ENCODE data around the gene P2RY11.

- TF ChIP-seq CTCF (IDR thresholded peaks at IDR 0.05): no peak
- TF ChIP-seq POLR2A (IDR thresholded peaks at IDR 0.05; ENCODE audit: low read length): no peak; the same call in 1 of the 2 replicates
- no peak for TF ChIP-seq RAD21 (conservative IDR thresholded peaks at IDR 0.05 in 1 of 2, IDR thresholded peaks at IDR 0.05 in 1 of 2)
- TF ChIP-seq MAZ (IDR thresholded peaks at IDR 0.05; ENCODE audit: borderline replicate concordance, low read depth, low read length): no peak
- no peak for TF ChIP-seq EP300 (IDR thresholded peaks at IDR 0.05)
- TF ChIP-seq CBX2 (IDR thresholded peaks at IDR 0.05; ENCODE audit: borderline replicate concordance, low read depth): no peak
- TF ChIP-seq RNF2 (IDR thresholded peaks at IDR 0.05; ENCODE audit: borderline replicate concordance, low read depth): no peak
- no peak for TF ChIP-seq MYC (IDR thresholded peaks at IDR 0.05; ENCODE audit: borderline replicate concordance, low read length)
- TF ChIP-seq, protein P1, sequence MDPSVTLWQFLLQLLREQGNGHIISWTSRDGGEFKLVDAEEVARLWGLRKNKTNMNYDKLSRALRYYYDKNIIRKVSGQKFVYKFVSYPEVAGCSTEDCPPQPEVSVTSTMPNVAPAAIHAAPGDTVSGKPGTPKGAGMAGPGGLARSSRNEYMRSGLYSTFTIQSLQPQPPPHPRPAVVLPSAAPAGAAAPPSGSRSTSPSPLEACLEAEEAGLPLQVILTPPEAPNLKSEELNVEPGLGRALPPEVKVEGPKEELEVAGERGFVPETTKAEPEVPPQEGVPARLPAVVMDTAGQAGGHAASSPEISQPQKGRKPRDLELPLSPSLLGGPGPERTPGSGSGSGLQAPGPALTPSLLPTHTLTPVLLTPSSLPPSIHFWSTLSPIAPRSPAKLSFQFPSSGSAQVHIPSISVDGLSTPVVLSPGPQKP (IDR thresholded peaks at IDR 0.05; ENCODE audit: low read depth, low read length): no peak
Measured at GRCh38 chr19:10113964-10114650, 2.6 kb downstream of the P2RY11 start.
